ENCODE data around the gene TMEM106C. TPM values are rescaled to one million over a fixed set of nuclear protein-coding genes. Genes with fewer than 3 reads are reported as not detected.

Gene TMEM106C
- polyA plus RNA-seq, 1 donor (not counting 4 experiments of a cell fraction or from before 2014, with no cell fraction given): 134 TPM

GRCh38 chr12:48002773-48003218 lies 39.4 kb downstream of the TMEM106C start:
- DNase-seq (ENCODE audit: low read depth, low spot score) (no peak), FAIRE-seq (no peak)
- H3K9me1 ChIP-seq (ENCODE audit: control insufficient read depth, extremely low read depth, insufficient read depth, low read length): no peaks in the 10 kb centered on the region
- H3K27me3 ChIP-seq (ENCODE audit: control insufficient read depth, extremely low read depth, insufficient read depth, low read length): peaks cover 45% of the 10 kb centered on the region
- H3K36me3 ChIP-seq (ENCODE audit: control insufficient read depth in 2 of 2, extremely low read depth in 1 of 2, insufficient read depth in 2 of 2, low read length in 2 of 2): no peaks in the 10 kb centered on the region
- no peak for TF ChIP-seq CTCF (optimal IDR thresholded peaks at IDR 0.05 in 1 of 3, IDR thresholded peaks at IDR 0.05 in 1 of 3, conservative IDR thresholded peaks at IDR 0.05 in 1 of 3; ENCODE audit: extremely low read depth in 1 of 3, insufficient read depth in 2 of 3, low read length in 3 of 3)
- peak; percentile 11 for TF ChIP-seq EZH2 (IDR thresholded peaks at IDR 0.05; ENCODE audit: low read length)
- dilution Hi-C loops (cut with MboI; ENCODE audit: extremely low pct_ligation_motif_present, low sequenced_read_pairs): no loop called here
- H3K27ac ChIP-seq (ENCODE audit: control insufficient read depth, insufficient read depth, low read length): no peak overlapping the region
- peak overlapping the region; percentile 100 for H3K4me2 ChIP-seq (ENCODE audit: control insufficient read depth, extremely low read depth, insufficient read depth, low read depth, low read length)
- H2AFZ ChIP-seq (ENCODE audit: control insufficient read depth, low read length): peak overlapping the region; percentile 33
- H4K20me1 ChIP-seq (ENCODE audit: control insufficient read depth, extremely low read depth, insufficient read depth, low read length): no peaks in the 10 kb centered on the region
- peak overlapping the region; percentile 36 to 91 (median 84) for H3K4me3 ChIP-seq (ENCODE audit: control insufficient read depth in 2 of 3, extremely low read depth in 1 of 3, insufficient read depth in 2 of 3, low read depth in 1 of 3, low read length in 3 of 3)
- peaks cover 33% of the 10 kb centered on the region for H3K4me1 ChIP-seq (ENCODE audit: control insufficient read depth, extremely low read depth, insufficient read depth, low read length)
- H3K9ac ChIP-seq (ENCODE audit: control insufficient read depth, extremely low read depth, insufficient read depth, low read length): peak overlapping the region; percentile 18
- no peaks in the 10 kb centered on the region for H3K79me2 ChIP-seq (ENCODE audit: control insufficient read depth, insufficient read depth, low read length)
- H3K9me3 ChIP-seq (ENCODE audit: control insufficient read depth, low read depth, low read length): no peaks in the 10 kb centered on the region

- H3K9me1 ChIP-seq (ENCODE audit: control insufficient read depth, extremely low read depth, insufficient read depth, low read length): no peaks in the 10 kb centered on the region
- no peaks in the 10 kb centered on the region for H4K20me1 ChIP-seq (ENCODE audit: control insufficient read depth, extremely low read depth, insufficient read depth, low read length)
- H3K36me3 ChIP-seq (ENCODE audit: control insufficient read depth in 2 of 2, extremely low read depth in 1 of 2, insufficient read depth in 2 of 2, low read length in 2 of 2): no peaks in the 10 kb centered on the region
- peak overlapping the region; percentile 100 for H3K4me2 ChIP-seq (ENCODE audit: control insufficient read depth, extremely low read depth, insufficient read depth, low read depth, low read length)
- DNase-seq (ENCODE audit: low read depth, low spot score): no peak
- TF ChIP-seq CTCF (optimal IDR thresholded peaks at IDR 0.05 in 1 of 3, IDR thresholded peaks at IDR 0.05 in 1 of 3, conservative IDR thresholded peaks at IDR 0.05 in 1 of 3; ENCODE audit: extremely low read depth in 1 of 3, insufficient read depth in 2 of 3, low read length in 3 of 3) (peak in 1 of 3 experiments; percentile 15), EZH2 (IDR thresholded peaks at IDR 0.05; ENCODE audit: low read length) (peak; percentile 99)
- H2AFZ ChIP-seq (ENCODE audit: control insufficient read depth, low read length): peak overlapping the region; percentile 33
- peak overlapping the region in 2 of 3 experiments; percentile 84 to 91 for H3K4me3 ChIP-seq (ENCODE audit: control insufficient read depth in 2 of 3, extremely low read depth in 1 of 3, insufficient read depth in 2 of 3, low read depth in 1 of 3, low read length in 3 of 3)
- H3K9ac ChIP-seq (ENCODE audit: control insufficient read depth, extremely low read depth, insufficient read depth, low read length): no peak overlapping the region
- no peak overlapping the region for H3K27ac ChIP-seq (ENCODE audit: control insufficient read depth, insufficient read depth, low read length)
- dilution Hi-C loops (cut with MboI; ENCODE audit: extremely low pct_ligation_motif_present, low sequenced_read_pairs): no loop called here
- H3K9me3 ChIP-seq (ENCODE audit: control insufficient read depth, low read depth, low read length): no peaks in the 10 kb centered on the region
- no peaks in the 10 kb centered on the region for H3K79me2 ChIP-seq (ENCODE audit: control insufficient read depth, insufficient read depth, low read length)
- FAIRE-seq: no peak
- H3K27me3 ChIP-seq (ENCODE audit: control insufficient read depth, extremely low read depth, insufficient read depth, low read length): peaks cover 44% of the 10 kb centered on the region
- peaks cover 33% of the 10 kb centered on the region for H3K4me1 ChIP-seq (ENCODE audit: control insufficient read depth, extremely low read depth, insufficient read depth, low read length)
These were observed 40.0 kb downstream of the TMEM106C start for GRCh38 chr12:48003226-48004052.

All from keratinocyte (primary cell).